ENCODE results near the gene AMZ2. TPM values are rescaled to one million over a fixed set of nuclear protein-coding genes. Genes with fewer than 3 reads are reported as not detected.
"Not testable (repeated sequence)": the region's sequence is repeated elsewhere in the genome, so short reads cannot be mapped to it uniquely, and the experiment has no call there.

Gene AMZ2
- polyA plus RNA-seq, 1 of the 3 experiments (the other 2 are of a cell fraction): 95.9 TPM

DNA sequence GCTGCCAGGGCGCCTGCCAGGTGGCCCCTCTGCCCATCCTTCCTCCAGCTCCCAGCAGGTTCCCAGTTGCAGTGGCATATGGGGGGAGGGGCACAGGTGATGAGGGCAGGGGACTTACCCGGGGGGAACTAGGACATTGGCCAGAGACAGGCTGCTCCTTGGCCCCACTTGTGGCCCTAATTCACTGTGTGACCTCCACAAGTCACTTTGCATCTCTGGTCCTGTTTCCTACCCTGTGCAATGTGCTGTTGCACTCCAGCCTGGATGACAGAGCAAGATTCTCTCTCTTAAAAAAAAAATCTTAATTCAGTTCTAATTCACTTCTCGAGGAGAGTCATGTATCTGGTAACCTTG, 46.4 kb upstream of the AMZ2 start:
- not testable (repeated sequence) for H3K4me3 ChIP-seq (ENCODE audit: low read depth in 2 of 2, low read length in 1 of 2); DNase-seq; H3K36me3 ChIP-seq (replicated peaks in 1 of 2; ENCODE audit: control insufficient read depth in 1 of 2, insufficient read depth in 2 of 2, low read length in 1 of 2); H4K20me1 ChIP-seq (ENCODE audit: insufficient read depth); H3K79me2 ChIP-seq (ENCODE audit: insufficient read depth); H3K27ac ChIP-seq (ENCODE audit: low read depth in 2 of 2, low read length in 1 of 2); H3K9me2 ChIP-seq; H3K9me3 ChIP-seq; H2AFZ ChIP-seq (ENCODE audit: low read depth); H3K9ac ChIP-seq
- peak overlapping the region; percentile 72; the same call in 1 of the 2 replicates for H3K4me2 ChIP-seq
- 40% methylated on average over 2 of the region's 3 CpGs for WGBS (ENCODE audit: low lambda C conversion rate)
- ChIA-PET CTCF (interaction anchor here (0.6 to 12.7 kb wide), 48 partner anchors 9 to 558 kb away, joined by 3 to 194 read pairs (median 5); partner anchors contain the start of genes AMZ2 and PRKAR1A), POLR2A (interaction anchor here (0.7 to 1.9 kb wide), 2 partner anchors 46 to 182 kb away, joined by 3 to 7 read pairs; partner anchors contain the start of gene AMZ2)
- H3K27me3 ChIP-seq (ENCODE audit: insufficient read depth): peaks cover 49% of the 10 kb centered on the region
- H3F3A ChIP-seq (replicated peaks; ENCODE audit: insufficient read depth): peaks cover 14% of the 10 kb centered on the region
- H3K4me1 ChIP-seq (ENCODE audit: control insufficient read depth in 1 of 2, insufficient read depth in 2 of 2, low read depth in 1 of 2, low read length in 1 of 2): peaks cover 0 to 35% of the 10 kb centered on the region in 2 experiments; a peak in 2 of 4 replicates

DNA sequence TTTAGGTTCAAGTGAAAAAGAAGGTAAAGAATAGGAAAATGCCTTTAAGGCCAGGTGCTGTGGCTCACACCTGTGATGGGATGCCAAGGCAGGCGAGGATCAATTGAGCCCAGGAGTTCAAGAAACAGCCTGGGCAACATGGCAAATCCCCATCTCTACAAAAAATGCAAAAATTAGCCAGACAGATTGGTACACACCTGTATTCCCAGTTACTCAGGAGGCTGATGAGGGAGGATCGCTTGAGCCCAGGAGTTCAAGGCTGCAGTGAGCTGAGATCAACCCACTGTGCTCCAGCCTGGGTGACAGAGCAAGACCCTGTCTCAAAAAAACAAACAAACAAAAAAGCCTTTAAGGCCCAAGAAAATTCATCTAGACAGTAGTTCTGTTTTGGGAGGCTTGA, 45.5 kb upstream of the AMZ2 start:
- WGBS (ENCODE audit: low lambda C conversion rate): 89% methylated on average over 2 of the region's 2 CpGs
- H3K4me2 ChIP-seq; H3K9me2 ChIP-seq; H2AFZ ChIP-seq (ENCODE audit: low read depth); H3K27ac ChIP-seq (ENCODE audit: low read depth in 2 of 2, low read length in 1 of 2); H3K36me3 ChIP-seq (replicated peaks in 1 of 2; ENCODE audit: control insufficient read depth in 1 of 2, insufficient read depth in 2 of 2, low read length in 1 of 2); H3K4me3 ChIP-seq (ENCODE audit: low read depth in 2 of 2, low read length in 1 of 2); H3K9ac ChIP-seq; H4K20me1 ChIP-seq (ENCODE audit: insufficient read depth); DNase-seq; H3K79me2 ChIP-seq (ENCODE audit: insufficient read depth); H3K9me3 ChIP-seq: not testable (repeated sequence)
- peaks cover 40% of the 10 kb centered on the region for H3K27me3 ChIP-seq (ENCODE audit: insufficient read depth)
- ChIA-PET CTCF (interaction anchor here (1.4 to 12.7 kb wide), 5 partner anchors 14 to 129 kb away, joined by 6 to 194 read pairs (median 38); no protein-coding TSS in a partner anchor), POLR2A (interaction anchor here (0.7 kb wide), 1 partner anchor 183 kb away, joined by 3 read pairs; no protein-coding TSS in a partner anchor)
- H3F3A ChIP-seq (replicated peaks; ENCODE audit: insufficient read depth): peaks cover 14% of the 10 kb centered on the region
- H3K4me1 ChIP-seq (ENCODE audit: control insufficient read depth in 1 of 2, insufficient read depth in 2 of 2, low read depth in 1 of 2, low read length in 1 of 2): peaks cover 0 to 28% of the 10 kb centered on the region in 2 experiments; a peak in 2 of 4 replicates

DNA sequence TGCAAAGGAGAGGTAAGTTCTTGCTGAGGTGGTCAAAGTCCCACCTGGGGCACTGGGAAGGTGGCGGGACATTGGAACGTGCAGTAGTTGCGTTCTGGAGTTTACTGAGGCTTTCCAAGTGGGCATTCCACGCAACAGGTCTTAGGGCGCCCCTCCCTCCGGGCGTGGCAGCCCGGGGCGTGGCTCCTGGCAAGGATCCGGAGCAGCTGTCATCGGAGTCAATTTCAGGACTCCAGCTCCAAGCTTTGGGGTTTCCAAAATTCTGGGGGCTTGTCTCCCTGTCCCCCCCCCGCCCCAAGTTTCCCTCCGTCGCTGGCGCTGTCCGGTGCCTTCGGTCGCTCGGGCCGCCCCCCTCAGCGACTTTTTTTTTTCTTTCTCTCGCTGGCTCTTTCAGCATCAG, 43.1 kb upstream of the AMZ2 start:
- Histone ChIP-seq H3K9me2 (no peaks in the 10 kb centered on the region), H3K9ac (peak overlapping the region; percentile 76; the same call in 1 of the 2 replicates), H3K36me3 (replicated peaks in 1 of 2; ENCODE audit: control insufficient read depth in 1 of 2, insufficient read depth in 2 of 2, low read length in 1 of 2) (no peaks in the 10 kb centered on the region), H3K4me1 (ENCODE audit: control insufficient read depth in 1 of 2, insufficient read depth in 2 of 2, low read depth in 1 of 2, low read length in 1 of 2) (peaks cover 0 to 18% of the 10 kb centered on the region in 2 experiments; a peak in 2 of 4 replicates), H3K27ac (ENCODE audit: low read depth in 2 of 2, low read length in 1 of 2) (no peak overlapping the region), H3K4me3 (ENCODE audit: low read depth in 2 of 2, low read length in 1 of 2) (peak overlapping the region; percentile 78 to 84), H3K9me3 (no peaks in the 10 kb centered on the region), H3K4me2 (peak overlapping the region; percentile 78), H4K20me1 (ENCODE audit: insufficient read depth) (no peaks in the 10 kb centered on the region), H3K79me2 (ENCODE audit: insufficient read depth) (peaks cover 3% of the 10 kb centered on the region; the same call in 1 of the 2 replicates), H3K27me3 (ENCODE audit: insufficient read depth) (peaks cover 16% of the 10 kb centered on the region), H3F3A (replicated peaks; ENCODE audit: insufficient read depth) (peaks cover 14% of the 10 kb centered on the region), H2AFZ (ENCODE audit: low read depth) (peak overlapping the region; percentile 98)
- WGBS (ENCODE audit: low lambda C conversion rate): 2% methylated on average over 21 of the region's 22 CpGs
- POLR2A ChIA-PET: interaction anchor here (1.9 kb wide), 1 partner anchor 43 kb away, joined by 12 read pairs; the partner anchor contains the start of gene AMZ2
- CTCF ChIA-PET: interaction anchor here (0.7 to 12.7 kb wide), 23 partner anchors 9 to 253 kb away, joined by 3 to 194 read pairs (median 5); partner anchors contain the start of gene AMZ2
- no peak for DNase-seq
- no peak for TF ChIP-seq JUND (IDR thresholded peaks at IDR 0.05)

DNA sequence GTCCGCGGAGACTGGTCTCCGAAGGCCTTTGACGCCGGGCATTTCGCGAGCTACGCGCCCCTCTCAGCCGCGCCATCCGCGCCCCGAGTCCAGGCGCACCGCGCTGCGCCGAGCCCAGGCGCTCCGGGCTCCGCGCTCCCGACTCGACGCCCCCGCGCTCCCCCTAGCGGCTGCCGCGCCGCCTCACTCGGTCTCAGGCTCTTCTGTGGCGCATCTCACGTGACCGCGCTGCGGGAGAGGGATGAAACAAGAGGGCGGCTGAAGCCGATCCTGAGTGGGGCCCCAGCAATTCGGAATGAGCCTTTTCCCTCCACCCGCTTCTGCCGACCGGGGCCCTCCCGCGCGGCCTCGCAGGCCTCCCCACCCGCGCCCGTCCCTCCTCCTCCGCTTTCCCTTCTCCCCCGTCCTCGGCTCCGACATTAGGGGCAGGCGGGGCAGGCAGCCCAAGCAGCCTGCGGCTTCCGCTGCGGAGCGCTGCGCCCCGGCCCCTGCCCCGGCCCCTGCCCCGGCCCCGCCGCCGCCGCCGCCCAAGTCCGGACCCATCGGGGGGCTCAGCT, 42.5 kb upstream of the AMZ2 start:
- peaks cover 3% of the 10 kb centered on the region; the same call in 1 of the 2 replicates for H3K79me2 ChIP-seq (ENCODE audit: insufficient read depth)
- H3K9ac ChIP-seq: peak overlapping the region; percentile 76; the same call in 1 of the 2 replicates
- H3K4me3 ChIP-seq (ENCODE audit: low read depth in 2 of 2, low read length in 1 of 2): peak overlapping the region; percentile 78 to 84
- peaks cover 14% of the 10 kb centered on the region for H3F3A ChIP-seq (replicated peaks; ENCODE audit: insufficient read depth)
- H3K27me3 ChIP-seq (ENCODE audit: insufficient read depth): peaks cover 10% of the 10 kb centered on the region
- ChIA-PET POLR2A (interaction anchor here (0.6 to 1.9 kb wide), 3 partner anchors 42 to 252 kb away, joined by 3 to 12 read pairs (median 3); partner anchors contain the start of genes AMZ2 and WIPI1), CTCF (interaction anchor here (0.7 to 12.7 kb wide), 27 partner anchors 8 to 260 kb away, joined by 3 to 194 read pairs (median 4); partner anchors contain the start of gene AMZ2)
- peaks cover 0 to 5% of the 10 kb centered on the region in 2 experiments for H3K36me3 ChIP-seq (replicated peaks in 1 of 2; ENCODE audit: control insufficient read depth in 1 of 2, insufficient read depth in 2 of 2, low read length in 1 of 2)
- no peaks in the 10 kb centered on the region for H3K9me3 ChIP-seq
- H3K4me2 ChIP-seq: peak overlapping the region; percentile 78
- DNase-seq: peak; percentile 97
- H2AFZ ChIP-seq (ENCODE audit: low read depth): peak overlapping the region; percentile 98
- under 1% methylated on average over 29 of the region's 71 CpGs for whole genome bisulfite sequencing (ENCODE audit: low lambda C conversion rate)
- peaks cover 0 to 15% of the 10 kb centered on the region in 2 experiments; a peak in 2 of 4 replicates for H3K4me1 ChIP-seq (ENCODE audit: control insufficient read depth in 1 of 2, insufficient read depth in 2 of 2, low read depth in 1 of 2, low read length in 1 of 2)
- no peaks in the 10 kb centered on the region for H4K20me1 ChIP-seq (ENCODE audit: insufficient read depth)
- peak overlapping the region; percentile 56 to 85; a peak in 3 of 4 replicates for H3K27ac ChIP-seq (ENCODE audit: low read depth in 2 of 2, low read length in 1 of 2)
- H3K9me2 ChIP-seq: no peaks in the 10 kb centered on the region
- TF ChIP-seq RFX5 (IDR thresholded peaks at IDR 0.05; ENCODE audit: low read length) (no peak), JUND (IDR thresholded peaks at IDR 0.05) (no peak), TAF1 (IDR thresholded peaks at IDR 0.05; ENCODE audit: borderline replicate concordance, low read depth, low read length) (peak; percentile 85), RAD21 (IDR thresholded peaks at IDR 0.05; ENCODE audit: low read length) (peak; percentile 52), EZH2phosphoT487 (IDR thresholded peaks at IDR 0.05; ENCODE audit: borderline replicate concordance, low read depth) (no peak), POLR2AphosphoS5 (IDR thresholded peaks at IDR 0.05; ENCODE audit: low read depth, low read length) (peak; percentile 88)
- TF ChIP-seq, protein P1, sequence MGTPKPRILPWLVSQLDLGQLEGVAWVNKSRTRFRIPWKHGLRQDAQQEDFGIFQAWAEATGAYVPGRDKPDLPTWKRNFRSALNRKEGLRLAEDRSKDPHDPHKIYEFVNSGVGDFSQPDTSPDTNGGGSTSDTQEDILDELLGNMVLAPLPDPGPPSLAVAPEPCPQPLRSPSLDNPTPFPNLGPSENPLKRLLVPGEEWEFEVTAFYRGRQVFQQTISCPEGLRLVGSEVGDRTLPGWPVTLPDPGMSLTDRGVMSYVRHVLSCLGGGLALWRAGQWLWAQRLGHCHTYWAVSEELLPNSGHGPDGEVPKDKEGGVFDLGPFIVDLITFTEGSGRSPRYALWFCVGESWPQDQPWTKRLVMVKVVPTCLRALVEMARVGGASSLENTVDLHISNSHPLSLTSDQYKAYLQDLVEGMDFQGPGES (IDR thresholded peaks at IDR 0.05; ENCODE audit: low read depth, low read length): no peak
- TF ChIP-seq, protein P2, sequence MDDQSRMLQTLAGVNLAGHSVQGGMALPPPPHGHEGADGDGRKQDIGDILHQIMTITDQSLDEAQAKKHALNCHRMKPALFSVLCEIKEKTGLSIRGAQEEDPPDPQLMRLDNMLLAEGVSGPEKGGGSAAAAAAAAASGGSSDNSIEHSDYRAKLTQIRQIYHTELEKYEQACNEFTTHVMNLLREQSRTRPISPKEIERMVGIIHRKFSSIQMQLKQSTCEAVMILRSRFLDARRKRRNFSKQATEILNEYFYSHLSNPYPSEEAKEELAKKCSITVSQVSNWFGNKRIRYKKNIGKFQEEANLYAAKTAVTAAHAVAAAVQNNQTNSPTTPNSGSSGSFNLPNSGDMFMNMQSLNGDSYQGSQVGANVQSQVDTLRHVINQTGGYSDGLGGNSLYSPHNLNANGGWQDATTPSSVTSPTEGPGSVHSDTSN (IDR thresholded peaks at IDR 0.05): no peak
- TF ChIP-seq, protein P3, sequence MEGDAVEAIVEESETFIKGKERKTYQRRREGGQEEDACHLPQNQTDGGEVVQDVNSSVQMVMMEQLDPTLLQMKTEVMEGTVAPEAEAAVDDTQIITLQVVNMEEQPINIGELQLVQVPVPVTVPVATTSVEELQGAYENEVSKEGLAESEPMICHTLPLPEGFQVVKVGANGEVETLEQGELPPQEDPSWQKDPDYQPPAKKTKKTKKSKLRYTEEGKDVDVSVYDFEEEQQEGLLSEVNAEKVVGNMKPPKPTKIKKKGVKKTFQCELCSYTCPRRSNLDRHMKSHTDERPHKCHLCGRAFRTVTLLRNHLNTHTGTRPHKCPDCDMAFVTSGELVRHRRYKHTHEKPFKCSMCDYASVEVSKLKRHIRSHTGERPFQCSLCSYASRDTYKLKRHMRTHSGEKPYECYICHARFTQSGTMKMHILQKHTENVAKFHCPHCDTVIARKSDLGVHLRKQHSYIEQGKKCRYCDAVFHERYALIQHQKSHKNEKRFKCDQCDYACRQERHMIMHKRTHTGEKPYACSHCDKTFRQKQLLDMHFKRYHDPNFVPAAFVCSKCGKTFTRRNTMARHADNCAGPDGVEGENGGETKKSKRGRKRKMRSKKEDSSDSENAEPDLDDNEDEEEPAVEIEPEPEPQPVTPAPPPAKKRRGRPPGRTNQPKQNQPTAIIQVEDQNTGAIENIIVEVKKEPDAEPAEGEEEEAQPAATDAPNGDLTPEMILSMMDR (IDR thresholded peaks at IDR 0.05): peak; percentile 97

Data from SK-N-SH (cell line).